Adipocyte (in vitro differentiated cells): ENCODE data around the gene AKT2.

Experiments
- DNase-seq: peaks from one replicate; pipeline ENCODE4 v3.0.0-alpha.2; 2015; ENCODE audit warnings: low read depth
- H3K27me3 ChIP-seq: replicated peaks from 2 replicates; pipeline ENCODE4 v1.7.0; 2013; ENCODE audit warnings: mild to moderate bottlenecking, low read length, moderate library complexity; ENCODE audit not compliant: control insufficient read depth, insufficient read depth
- H3K36me3 ChIP-seq: 2 replicates; pipeline ENCODE4 v1.7.0; 2013; ENCODE audit warnings: low read length, mild to moderate bottlenecking, moderate library complexity; ENCODE audit not compliant: control insufficient read depth, insufficient read depth, severe bottlenecking
- H3K4me1 ChIP-seq: 2 replicates; pipeline ENCODE4 v1.7.0; 2013; ENCODE audit warnings: mild to moderate bottlenecking, low read length, moderate library complexity; ENCODE audit not compliant: control insufficient read depth, insufficient read depth
- H3K4me3 ChIP-seq: 2 replicates; pipeline ENCODE4 v1.7.0; 2013; ENCODE audit warnings: mild to moderate bottlenecking, low read length, moderate library complexity
- H3K9ac ChIP-seq: 2 replicates; pipeline ENCODE4 v1.7.0; 2013; ENCODE audit warnings: mild to moderate bottlenecking, low read length, moderate library complexity
- H3K9me3 ChIP-seq: 2 replicates; pipeline ENCODE4 v1.7.0; 2013; ENCODE audit warnings: mild to moderate bottlenecking, low read length, moderate library complexity; ENCODE audit not compliant: control insufficient read depth

Gene AKT2

GRCh38 chr19:40261631-40262030 lies 23.5 kb downstream of the AKT2 start:
- Histone ChIP-seq H3K9ac (no peak overlapping the region), H3K4me3 (no peak overlapping the region), H3K36me3 (peaks cover 26% of the 10 kb centered on the region), H3K4me1 (peaks cover 3% of the 10 kb centered on the region), H3K27me3 (no peaks in the 10 kb centered on the region), H3K9me3 (no peaks in the 10 kb centered on the region)
- no peak for DNase-seq

GRCh38 chr19:40257096-40257517 lies 28.0 kb downstream of the AKT2 start:
- no peak overlapping the region for H3K4me3 ChIP-seq
- H3K4me1 ChIP-seq = peaks cover 17% of the 10 kb centered on the region
- no peak for DNase-seq
- H3K9me3 ChIP-seq = no peaks in the 10 kb centered on the region
- H3K27me3 ChIP-seq = no peaks in the 10 kb centered on the region
- H3K9ac ChIP-seq = no peak overlapping the region
- peaks cover 48% of the 10 kb centered on the region for H3K36me3 ChIP-seq

GRCh38 chr19:40256512-40256911 lies 28.6 kb downstream of the AKT2 start:
- Histone ChIP-seq H3K4me1 (peaks cover 17% of the 10 kb centered on the region), H3K9ac (no peak overlapping the region), H3K36me3 (peaks cover 54% of the 10 kb centered on the region), H3K9me3 (no peaks in the 10 kb centered on the region), H3K4me3 (no peak overlapping the region), H3K27me3 (no peaks in the 10 kb centered on the region)
- no peak for DNase-seq

- no peak overlapping the region for H3K9ac ChIP-seq
- H3K36me3 ChIP-seq = peaks cover 61% of the 10 kb centered on the region
- H3K27me3 ChIP-seq = no peaks in the 10 kb centered on the region
- no peak overlapping the region for H3K4me3 ChIP-seq
- DNase-seq = no peak
- H3K4me1 ChIP-seq = peaks cover 17% of the 10 kb centered on the region
- no peaks in the 10 kb centered on the region for H3K9me3 ChIP-seq
These were observed 29.5 kb downstream of the AKT2 start for GRCh38 chr19:40255619-40256166.

- DNase-seq = no peak
- Histone ChIP-seq H3K4me1 (peaks cover 17% of the 10 kb centered on the region), H3K27me3 (no peaks in the 10 kb centered on the region)
These were observed 30.3 kb downstream of the AKT2 start for GRCh38 chr19:40254714-40255418.

GRCh38 chr19:40253611-40254092 lies 31.5 kb downstream of the AKT2 start:
- H3K9ac ChIP-seq = no peak overlapping the region
- H3K4me3 ChIP-seq = no peak overlapping the region
- no peaks in the 10 kb centered on the region for H3K9me3 ChIP-seq
- H3K4me1 ChIP-seq = peaks cover 17% of the 10 kb centered on the region
- peaks cover 77% of the 10 kb centered on the region for H3K36me3 ChIP-seq
- no peak for DNase-seq
- H3K27me3 ChIP-seq = no peaks in the 10 kb centered on the region

More at GRCh38 chr19:40254714-40255418, 30.3 kb downstream of the AKT2 start:
- Histone ChIP-seq H3K9ac (no peak overlapping the region), H3K36me3 (peaks cover 68% of the 10 kb centered on the region), H3K4me3 (no peak overlapping the region), H3K9me3 (no peaks in the 10 kb centered on the region)

GRCh38 chr19:40252395-40252794 lies 32.8 kb downstream of the AKT2 start:
- Histone ChIP-seq H3K9ac (no peak overlapping the region), H3K4me1 (peaks cover 28% of the 10 kb centered on the region), H3K4me3 (no peak overlapping the region), H3K9me3 (no peaks in the 10 kb centered on the region), H3K27me3 (no peaks in the 10 kb centered on the region), H3K36me3 (peaks cover 77% of the 10 kb centered on the region)
- DNase-seq = no peak

GRCh38 chr19:40251991-40252390 lies 33.2 kb downstream of the AKT2 start:
- no peak overlapping the region for H3K9ac ChIP-seq
- peaks cover 77% of the 10 kb centered on the region for H3K36me3 ChIP-seq
- H3K4me1 ChIP-seq = peaks cover 32% of the 10 kb centered on the region
- no peaks in the 10 kb centered on the region for H3K27me3 ChIP-seq
- DNase-seq = no peak
- no peak overlapping the region for H3K4me3 ChIP-seq
- no peaks in the 10 kb centered on the region for H3K9me3 ChIP-seq

- H3K9ac ChIP-seq = no peak overlapping the region
- peaks cover 70% of the 10 kb centered on the region for H3K36me3 ChIP-seq
- DNase-seq = no peak
- H3K9me3 ChIP-seq = no peaks in the 10 kb centered on the region
- H3K4me1 ChIP-seq = peaks cover 36% of the 10 kb centered on the region
- no peaks in the 10 kb centered on the region for H3K27me3 ChIP-seq
- H3K4me3 ChIP-seq = no peak overlapping the region
These were observed 33.9 kb downstream of the AKT2 start for GRCh38 chr19:40251244-40251643.

- Histone ChIP-seq H3K9me3 (no peaks in the 10 kb centered on the region), H3K4me3 (no peak overlapping the region), H3K9ac (no peak overlapping the region), H3K27me3 (no peaks in the 10 kb centered on the region), H3K4me1 (peaks cover 48% of the 10 kb centered on the region), H3K36me3 (peaks cover 55% of the 10 kb centered on the region)
- no peak for DNase-seq
These were observed 35.4 kb downstream of the AKT2 start for GRCh38 chr19:40249781-40250180.

GRCh38 chr19:40249201-40249600 lies 35.9 kb downstream of the AKT2 start:
- H3K9me3 ChIP-seq = no peaks in the 10 kb centered on the region
- no peak for DNase-seq
- H3K36me3 ChIP-seq = peaks cover 50% of the 10 kb centered on the region
- H3K4me3 ChIP-seq = no peak overlapping the region
- peaks cover 52% of the 10 kb centered on the region for H3K4me1 ChIP-seq
- H3K27me3 ChIP-seq = no peaks in the 10 kb centered on the region
- no peak overlapping the region for H3K9ac ChIP-seq
